Raji (cell line): ENCODE results near the gene SLCO4A1.

ENCODE experiments used
- POLR2A ChIP-seq: IDR thresholded peaks from 2 replicates; pipeline ENCODE4 v1.6.1; 2011; ENCODE audit warnings: low read depth, low read length, control low read depth; ENCODE audit not compliant: insufficient read depth

Gene SLCO4A1

GRCh38 chr20:62712606-62713005 is 70.3 kb downstream of the SLCO4A1 start:
- TF ChIP-seq POLR2A = no peak

GRCh38 chr20:62714006-62714405 is 71.7 kb downstream of the SLCO4A1 start:
- no peak for TF ChIP-seq POLR2A

- no peak for TF ChIP-seq POLR2A
These were observed 72.5 kb downstream of the SLCO4A1 start for GRCh38 chr20:62714799-62715198.

GRCh38 chr20:62715201-62715600 is 72.9 kb downstream of the SLCO4A1 start:
- no peak for TF ChIP-seq POLR2A

- TF ChIP-seq POLR2A = no peak
These were observed 74.1 kb downstream of the SLCO4A1 start for GRCh38 chr20:62716198-62716940.

GRCh38 chr20:62716941-62717310 is 74.6 kb downstream of the SLCO4A1 start:
- no peak for TF ChIP-seq POLR2A

- TF ChIP-seq POLR2A = no peak
These were observed 75.6 kb downstream of the SLCO4A1 start for GRCh38 chr20:62717933-62718332.

GRCh38 chr20:62718546-62718945 is 76.2 kb downstream of the SLCO4A1 start:
- no peak for TF ChIP-seq POLR2A

GRCh38 chr20:62719250-62719935 is 77.1 kb downstream of the SLCO4A1 start:
- no peak for TF ChIP-seq POLR2A
